ENCODE results near the gene BTBD9.

The BTBD9 gene

GRCh38 chr6:38161754-38162492 lies 477.8 kb downstream of the BTBD9 start:
- DNase-seq (ENCODE audit: extremely low spot score), result peak; percentile 22
- POLR2A ChIA-PET, result no interaction called here
- no peak for TF ChIP-seq CTCF (IDR thresholded peaks at IDR 0.05; ENCODE audit: control extremely low read depth, extremely low read depth, low read depth, missing control alignments)
- CTCF ChIA-PET, result no interaction called here

GRCh38 chr6:38161331-38161730 lies 478.4 kb downstream of the BTBD9 start:
- CTCF ChIA-PET, result no interaction called here
- TF ChIP-seq CTCF (IDR thresholded peaks at IDR 0.05; ENCODE audit: control extremely low read depth, extremely low read depth, low read depth, missing control alignments), result no peak
- no peak for DNase-seq (ENCODE audit: extremely low spot score)
- POLR2A ChIA-PET, result no interaction called here

- ChIA-PET POLR2A (no interaction called here), CTCF (interaction anchor here (0.8 to 1.6 kb wide), 2 partner anchors 9 to 17 kb away, joined by 3 read pairs; no protein-coding TSS in a partner anchor)
- TF ChIP-seq CTCF (IDR thresholded peaks at IDR 0.05; ENCODE audit: control extremely low read depth, extremely low read depth, low read depth, missing control alignments), result no peak
- DNase-seq (ENCODE audit: extremely low spot score), result no peak
Observed at GRCh38 chr6:38160831-38161230, 478.9 kb downstream of the BTBD9 start.

GRCh38 chr6:38159596-38159995 lies 480.1 kb downstream of the BTBD9 start:
- ChIA-PET POLR2A (no interaction called here), CTCF (interaction anchor here (1.6 kb wide), 1 partner anchor 8 kb away, joined by 3 read pairs; no protein-coding TSS in a partner anchor)
- TF ChIP-seq CTCF (IDR thresholded peaks at IDR 0.05; ENCODE audit: control extremely low read depth, extremely low read depth, low read depth, missing control alignments), result no peak
- no peak for DNase-seq (ENCODE audit: extremely low spot score)

GRCh38 chr6:38158762-38159350 lies 480.9 kb downstream of the BTBD9 start:
- CTCF ChIA-PET, result no interaction called here
- no peak for DNase-seq (ENCODE audit: extremely low spot score)
- POLR2A ChIA-PET, result no interaction called here
- no peak for TF ChIP-seq CTCF (IDR thresholded peaks at IDR 0.05; ENCODE audit: control extremely low read depth, extremely low read depth, low read depth, missing control alignments)

- CTCF ChIA-PET, result no interaction called here
- no peak for TF ChIP-seq CTCF (IDR thresholded peaks at IDR 0.05; ENCODE audit: control extremely low read depth, extremely low read depth, low read depth, missing control alignments)
- DNase-seq (ENCODE audit: extremely low spot score), result no peak
- POLR2A ChIA-PET, result no interaction called here
Observed at GRCh38 chr6:38157905-38158304, 481.8 kb downstream of the BTBD9 start.

Measured in GM10248 (cell line).